WERI-Rb-1 (cell line): Measurements from ENCODE around the gene CEP350.

ENCODE experiments used
- DNase-seq: peaks from one replicate; pipeline ENCODE4 v3.0.0-alpha.2; 2020
- H3K27ac ChIP-seq: fragments of 250-450 bp; sonication (Bioruptor Pico); 2 replicates; pipeline ENCODE4 v1.5.1; 2020; ENCODE audit warnings: mild to moderate bottlenecking, moderate library complexity
- H3K27me3 ChIP-seq: fragments of 250-450 bp; sonication (Bioruptor Pico); 2 replicates; pipeline ENCODE4 v1.5.1; 2021; ENCODE audit warnings: mild to moderate bottlenecking, low read depth, moderate library complexity; ENCODE audit not compliant: insufficient read depth, severe bottlenecking
- H3K36me3 ChIP-seq: fragments of 250-450 bp; sonication (Bioruptor Pico); 2 replicates; pipeline ENCODE4 v1.5.1; 2020; ENCODE audit warnings: mild to moderate bottlenecking, moderate library complexity
- H3K4me3 ChIP-seq: 2 replicates; pipeline ENCODE4 v1.5.1; 2011; ENCODE audit warnings: low read depth, mild to moderate bottlenecking, control low read depth, low read length
- H3K9me3 ChIP-seq: fragments of 250-450 bp; sonication (Bioruptor Pico); 2 replicates; pipeline ENCODE4 v1.5.1; 2021; ENCODE audit warnings: mild to moderate bottlenecking, moderate library complexity; ENCODE audit not compliant: severe bottlenecking
- TF ChIP-seq, protein P1 (sequence below): IDR thresholded peaks from 2 replicates; pipeline ENCODE4 v1.5.1; 2011; ENCODE audit warnings: low read depth, mild to moderate bottlenecking, control low read depth, inconsistent platforms, low read length

CEP350 gene

DNA sequence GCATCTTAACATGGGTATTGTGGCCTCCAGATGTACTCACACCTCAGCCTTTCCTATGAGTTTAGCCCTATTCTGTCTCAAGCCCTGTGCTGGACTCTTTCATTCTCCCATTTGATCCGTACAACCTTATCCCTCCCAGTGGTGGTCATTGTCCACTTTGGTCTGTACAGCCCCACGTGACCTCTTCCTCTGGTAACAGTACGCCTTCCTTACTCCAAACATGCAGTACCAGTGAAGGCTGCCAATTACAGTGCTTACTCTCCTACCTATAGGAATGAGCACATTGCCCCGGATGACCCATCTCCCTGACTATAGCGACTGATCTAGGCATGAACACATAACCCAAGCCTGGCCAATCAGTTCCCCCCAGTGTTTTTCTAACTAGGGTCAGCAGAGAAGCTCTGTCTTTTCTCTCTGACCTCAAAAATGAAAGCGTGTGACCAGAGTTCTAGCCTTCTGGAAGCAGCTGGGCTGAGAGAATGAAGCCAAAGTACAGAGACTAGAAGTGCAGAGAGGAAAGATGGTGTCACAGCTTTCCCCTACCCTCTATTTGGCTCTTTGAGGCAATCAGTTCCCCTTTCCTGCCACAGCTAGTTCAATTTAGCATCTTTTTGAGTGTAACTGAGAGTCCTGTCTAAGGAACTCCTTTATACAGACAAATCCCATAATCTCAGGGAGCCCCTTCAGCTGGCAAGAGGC, 190.2 kb downstream of the CEP350 start:
- TF ChIP-seq, protein P1, sequence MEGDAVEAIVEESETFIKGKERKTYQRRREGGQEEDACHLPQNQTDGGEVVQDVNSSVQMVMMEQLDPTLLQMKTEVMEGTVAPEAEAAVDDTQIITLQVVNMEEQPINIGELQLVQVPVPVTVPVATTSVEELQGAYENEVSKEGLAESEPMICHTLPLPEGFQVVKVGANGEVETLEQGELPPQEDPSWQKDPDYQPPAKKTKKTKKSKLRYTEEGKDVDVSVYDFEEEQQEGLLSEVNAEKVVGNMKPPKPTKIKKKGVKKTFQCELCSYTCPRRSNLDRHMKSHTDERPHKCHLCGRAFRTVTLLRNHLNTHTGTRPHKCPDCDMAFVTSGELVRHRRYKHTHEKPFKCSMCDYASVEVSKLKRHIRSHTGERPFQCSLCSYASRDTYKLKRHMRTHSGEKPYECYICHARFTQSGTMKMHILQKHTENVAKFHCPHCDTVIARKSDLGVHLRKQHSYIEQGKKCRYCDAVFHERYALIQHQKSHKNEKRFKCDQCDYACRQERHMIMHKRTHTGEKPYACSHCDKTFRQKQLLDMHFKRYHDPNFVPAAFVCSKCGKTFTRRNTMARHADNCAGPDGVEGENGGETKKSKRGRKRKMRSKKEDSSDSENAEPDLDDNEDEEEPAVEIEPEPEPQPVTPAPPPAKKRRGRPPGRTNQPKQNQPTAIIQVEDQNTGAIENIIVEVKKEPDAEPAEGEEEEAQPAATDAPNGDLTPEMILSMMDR = no peak

DNA sequence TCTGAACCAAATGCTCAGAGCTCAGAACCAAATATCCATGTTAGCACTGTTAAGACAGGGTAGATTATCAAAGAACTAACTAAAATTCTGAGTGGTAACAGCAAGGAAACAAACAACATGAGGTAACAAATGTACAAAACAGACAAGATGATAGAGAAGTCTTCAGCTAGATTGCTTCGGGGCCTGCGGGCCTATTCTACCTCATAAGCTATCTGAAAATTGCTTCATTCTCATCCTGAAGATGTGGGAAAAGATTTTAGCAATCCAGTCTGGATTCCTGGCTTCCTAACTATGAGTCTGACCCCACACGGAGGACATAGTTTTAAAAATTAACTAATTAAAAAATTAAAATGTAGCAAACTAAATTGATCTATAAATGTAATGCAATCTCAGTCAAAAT, 190.8 kb downstream of the CEP350 start:
- TF ChIP-seq, protein P1 = no peak
- Histone ChIP-seq H3K9me3 (no peaks in the 10 kb centered on the region), H3K36me3 (no peaks in the 10 kb centered on the region), H3K27ac (no peak overlapping the region; the same call in 1 of the 2 replicates), H3K4me3 (no peak overlapping the region), H3K27me3 (no peaks in the 10 kb centered on the region)
- no peak for DNase-seq

More for the DNA sequence above, 190.2 kb downstream of the CEP350 start:
- Histone ChIP-seq H3K9me3 (no peaks in the 10 kb centered on the region), H3K27me3 (no peaks in the 10 kb centered on the region), H3K36me3 (no peaks in the 10 kb centered on the region), H3K4me3 (no peak overlapping the region), H3K27ac (no peak overlapping the region; the same call in 1 of the 2 replicates)
- no peak for DNase-seq

DNA sequence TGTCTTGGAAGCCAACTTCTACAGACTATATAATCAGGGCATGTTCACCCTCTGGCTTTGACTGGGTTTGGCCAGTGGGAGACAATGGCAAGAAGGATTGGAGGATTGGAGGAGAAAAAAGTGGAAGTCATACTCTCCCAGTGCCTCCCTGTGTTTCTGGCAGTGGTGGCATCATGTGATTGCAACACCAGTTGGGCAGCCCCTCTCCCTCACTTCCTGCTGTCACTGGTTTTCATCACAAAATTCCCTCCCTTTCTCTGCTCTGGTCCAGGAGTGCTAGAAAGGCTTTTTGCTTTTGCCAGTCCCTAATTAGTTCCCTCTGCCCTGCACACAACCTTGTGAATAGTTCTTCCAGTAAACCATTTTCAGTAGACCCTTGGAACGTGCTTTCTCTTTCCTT, 196.4 kb downstream of the CEP350 start:
- H3K27ac ChIP-seq = no peak overlapping the region

DNA sequence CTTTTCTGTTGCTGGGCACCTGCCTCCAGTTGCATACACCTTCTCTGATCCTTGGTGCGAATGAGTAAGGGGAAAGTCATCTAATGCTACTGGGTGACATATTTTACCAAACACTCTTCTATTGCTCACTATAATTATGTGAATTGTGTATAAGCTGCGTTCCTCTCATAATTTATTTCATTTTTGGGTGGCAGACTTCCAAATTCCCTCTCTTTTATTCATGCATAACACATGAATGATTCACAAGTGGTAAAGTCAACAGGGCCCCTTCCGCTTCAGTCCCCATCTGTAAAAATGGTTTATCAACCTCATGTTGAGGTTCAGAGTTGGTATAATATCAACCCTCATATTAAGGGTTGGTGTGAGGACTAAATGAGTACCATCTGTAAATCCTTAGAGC, 196.9 kb downstream of the CEP350 start:
- no peak overlapping the region for H3K4me3 ChIP-seq
- H3K36me3 ChIP-seq = peaks cover 3% of the 10 kb centered on the region
- H3K9me3 ChIP-seq = no peaks in the 10 kb centered on the region
- no peak for DNase-seq
- TF ChIP-seq, protein P1 = no peak
- no peaks in the 10 kb centered on the region for H3K27me3 ChIP-seq
- no peak overlapping the region for H3K27ac ChIP-seq

More for the DNA sequence above, 196.4 kb downstream of the CEP350 start:
- no peak for DNase-seq
- H3K9me3 ChIP-seq = no peaks in the 10 kb centered on the region
- TF ChIP-seq, protein P1 = no peak
- H3K36me3 ChIP-seq = peaks cover 3% of the 10 kb centered on the region
- H3K4me3 ChIP-seq = no peak overlapping the region
- no peaks in the 10 kb centered on the region for H3K27me3 ChIP-seq

DNA sequence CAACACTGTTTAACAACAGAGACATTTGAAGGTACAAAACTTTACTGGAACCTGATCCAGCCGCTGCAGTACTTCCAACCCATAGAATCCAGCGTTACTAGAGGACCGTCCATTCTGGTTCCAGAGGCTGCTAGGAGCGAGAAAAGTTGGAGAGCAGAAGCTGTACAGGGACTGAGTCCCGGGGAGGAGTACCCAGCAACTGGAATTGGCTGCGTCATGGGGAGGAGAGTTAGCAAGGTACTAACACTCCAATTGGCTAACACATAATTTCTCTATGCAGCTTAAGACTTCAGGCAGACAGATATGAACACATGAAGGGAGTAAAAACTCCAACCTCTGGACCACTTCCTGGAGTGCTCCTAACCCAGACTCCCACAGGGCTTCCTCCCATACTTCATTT, 198.0 kb downstream of the CEP350 start:
- no peak for DNase-seq
- H3K27ac ChIP-seq = no peak overlapping the region
- H3K9me3 ChIP-seq = no peaks in the 10 kb centered on the region
- H3K36me3 ChIP-seq = peaks cover 3% of the 10 kb centered on the region
- no peak overlapping the region for H3K4me3 ChIP-seq
- H3K27me3 ChIP-seq = no peaks in the 10 kb centered on the region
- TF ChIP-seq, protein P1 = no peak

DNA sequence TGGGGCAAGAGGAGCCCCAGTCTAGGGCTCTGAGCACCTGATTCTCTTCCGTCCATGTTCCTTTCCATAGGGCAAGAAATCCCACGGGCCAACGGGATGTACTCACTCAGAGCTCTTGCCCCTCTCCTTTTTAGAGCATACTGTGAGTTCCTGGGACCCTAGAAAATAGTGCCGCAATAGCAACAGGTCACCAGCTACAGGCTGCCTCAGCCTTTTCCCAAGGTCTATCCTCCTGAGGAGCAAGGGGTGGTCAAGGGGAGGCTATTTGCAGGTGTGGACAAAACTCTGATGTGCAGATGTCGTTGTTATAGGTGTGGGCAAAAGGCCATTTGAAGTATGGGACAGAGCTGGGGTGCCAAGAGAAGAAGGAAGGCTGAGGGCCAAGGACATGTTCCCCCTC, 198.4 kb downstream of the CEP350 start:
- Histone ChIP-seq H3K27me3 (no peaks in the 10 kb centered on the region), H3K4me3 (no peak overlapping the region), H3K9me3 (no peaks in the 10 kb centered on the region), H3K27ac (no peak overlapping the region), H3K36me3 (peaks cover 3% of the 10 kb centered on the region)
- DNase-seq = no peak
- TF ChIP-seq, protein P1 = no peak
